Erythroblast (primary cell): ENCODE measurements around the gene WDFY2.
"Not testable (repeated sequence)": the region's sequence is repeated elsewhere in the genome, so short reads cannot be mapped to it uniquely, and the experiment has no call there.

Source experiments
- DNase-seq, 2 experiments: peaks; one replicate each; lab custom pipeline; 2025; lab: John Stamatoyannopoulos, UW
- GATA1 ChIP-seq: IDR thresholded peaks from 2 replicates; pipeline ENCODE4 v1.6.1; 2011; ENCODE audit warnings: low read depth, mild to moderate bottlenecking, control low read depth, low read length, moderate library complexity
- POLR2A ChIP-seq: IDR thresholded peaks from 2 replicates; pipeline ENCODE4 v1.6.1; 2011; ENCODE audit warnings: mild to moderate bottlenecking, low read length

Gene WDFY2

DNA sequence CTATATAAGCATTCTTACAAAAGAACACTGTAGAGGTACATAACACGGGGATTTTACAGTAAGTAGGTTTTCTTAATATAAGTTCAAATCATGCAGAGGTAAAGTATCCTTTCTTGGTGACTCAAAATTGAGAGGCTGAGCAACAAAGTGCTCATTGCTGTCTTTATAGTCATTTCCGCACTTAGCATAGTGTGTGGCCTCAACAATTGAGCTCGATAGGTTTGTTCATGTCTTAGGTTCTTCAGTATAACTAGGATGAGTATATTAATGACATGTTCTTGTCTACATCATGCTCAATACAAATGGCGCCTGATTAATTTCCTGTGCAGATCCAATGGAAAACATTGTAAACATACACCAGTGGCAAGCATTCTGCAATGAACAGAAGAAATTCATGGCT lies 1.4 kb downstream of the WDFY2 start:
- peak; percentile 40 to 54 for DNase-seq
- TF ChIP-seq POLR2A (no peak), GATA1 (no peak)

- TF ChIP-seq GATA1 (no peak), POLR2A (no peak)
Observed at GRCh38 chr13:51587372-51587771, 3.1 kb downstream of the WDFY2 start.

GRCh38 chr13:51588406-51588949 lies 4.2 kb downstream of the WDFY2 start:
- peak in 1 of 2 experiments; percentile 16 for DNase-seq
- TF ChIP-seq POLR2A (no peak), GATA1 (no peak)

More at GRCh38 chr13:51587372-51587771, 3.1 kb downstream of the WDFY2 start:
- no peak for DNase-seq

- TF ChIP-seq GATA1 (no peak), POLR2A (no peak)
Observed at GRCh38 chr13:51589793-51590192, 5.5 kb downstream of the WDFY2 start.

DNA sequence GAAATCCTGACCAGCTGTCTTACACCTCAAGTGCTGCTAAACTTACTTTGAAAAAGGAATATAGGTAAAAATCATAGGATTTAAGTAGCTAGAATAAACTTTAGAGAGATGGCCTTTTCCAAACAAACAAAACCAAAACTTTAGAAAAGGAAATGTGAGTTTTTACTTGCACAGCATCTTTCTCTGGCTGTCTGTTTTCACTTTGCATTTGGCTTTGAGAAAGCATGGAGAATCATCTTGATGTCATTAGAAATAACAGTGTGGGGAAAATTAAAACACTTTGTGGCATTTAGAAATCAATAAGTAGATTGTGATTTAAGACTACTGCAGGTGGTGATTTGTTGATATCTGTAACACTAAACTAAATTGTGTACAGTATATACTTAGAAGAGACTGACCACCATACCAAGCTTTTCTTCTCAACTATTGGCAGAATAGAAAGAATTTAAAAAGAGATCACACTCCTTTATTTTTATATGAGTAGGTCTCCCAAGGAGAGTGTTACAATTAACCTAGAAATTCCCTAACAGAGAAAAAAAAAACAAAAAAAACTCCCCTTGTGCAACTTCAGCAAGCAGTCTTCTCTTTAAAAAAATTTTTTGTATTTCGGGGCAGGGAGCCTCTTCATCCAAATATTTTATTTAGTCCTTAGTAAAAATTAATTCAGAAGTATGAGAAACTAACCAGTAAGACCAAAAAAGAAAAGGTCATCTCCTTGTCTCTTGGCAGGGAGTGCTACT lies 6.1 kb downstream of the WDFY2 start:
- TF ChIP-seq GATA1 (no peak), POLR2A (no peak)
- DNase-seq = no peak

More at GRCh38 chr13:51589793-51590192, 5.5 kb downstream of the WDFY2 start:
- no peak for DNase-seq

DNA sequence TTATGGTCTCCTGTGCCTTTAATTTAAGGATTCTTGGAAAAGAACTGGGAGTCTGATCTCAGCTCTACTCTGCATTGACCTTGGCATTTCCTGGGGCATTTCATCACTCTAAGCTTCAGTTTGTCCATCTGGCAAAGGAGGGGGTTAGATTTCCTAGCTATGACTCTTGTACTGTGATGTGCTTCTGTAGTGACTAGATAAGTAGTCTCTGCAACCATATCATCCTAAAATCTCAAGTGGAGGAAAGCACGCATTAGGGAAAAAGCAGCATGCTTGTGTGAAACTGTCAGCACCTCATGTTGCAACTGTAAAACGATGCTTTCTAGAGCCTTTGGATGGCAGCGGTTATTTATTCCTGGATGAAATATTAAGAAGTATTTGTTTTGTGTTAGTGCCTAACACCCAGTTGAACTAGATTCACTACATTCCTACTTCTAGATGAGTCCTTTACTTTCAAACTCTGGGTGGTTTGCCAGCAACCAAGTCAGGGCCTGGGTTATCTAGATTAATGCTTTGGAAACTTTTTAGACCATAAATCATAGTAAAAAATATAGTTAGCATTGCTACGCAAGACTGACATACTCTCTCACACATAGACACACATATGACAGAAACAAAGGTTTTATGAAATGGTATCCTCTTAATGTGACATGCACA lies 6.8 kb downstream of the WDFY2 start:
- DNase-seq = peak; percentile 88 to 91
- peak; percentile 43 for TF ChIP-seq GATA1
- peak; percentile 31 for TF ChIP-seq POLR2A

GRCh38 chr13:51591938-51592337 lies 7.7 kb downstream of the WDFY2 start:
- DNase-seq = not testable (repeated sequence)

- DNase-seq = peak; percentile 17 to 62
- no peak for TF ChIP-seq GATA1
- no peak for TF ChIP-seq POLR2A
Observed at GRCh38 chr13:51594432-51594831, 10.2 kb downstream of the WDFY2 start.

DNA sequence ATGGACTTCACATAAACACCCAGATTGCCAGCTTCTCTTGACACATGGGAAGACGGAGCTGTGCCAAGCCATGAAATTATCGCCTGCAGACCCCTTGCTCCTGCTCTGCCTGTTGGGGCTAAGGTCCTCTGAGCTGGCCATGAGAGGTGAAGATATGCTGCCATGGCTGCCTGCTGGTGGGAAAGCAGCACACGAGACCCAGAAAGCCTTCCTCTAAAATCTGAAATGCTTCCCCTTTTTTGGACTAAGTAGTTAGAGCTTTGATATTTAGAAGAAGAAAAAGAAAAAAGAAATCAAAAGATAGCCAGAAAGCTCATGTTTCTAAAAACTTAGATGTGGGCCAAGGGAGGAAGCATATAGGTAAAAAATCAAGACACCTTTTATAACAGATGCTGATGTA lies 11.2 kb downstream of the WDFY2 start:
- no peak for DNase-seq
- no peak for TF ChIP-seq POLR2A
- TF ChIP-seq GATA1 = no peak

DNA sequence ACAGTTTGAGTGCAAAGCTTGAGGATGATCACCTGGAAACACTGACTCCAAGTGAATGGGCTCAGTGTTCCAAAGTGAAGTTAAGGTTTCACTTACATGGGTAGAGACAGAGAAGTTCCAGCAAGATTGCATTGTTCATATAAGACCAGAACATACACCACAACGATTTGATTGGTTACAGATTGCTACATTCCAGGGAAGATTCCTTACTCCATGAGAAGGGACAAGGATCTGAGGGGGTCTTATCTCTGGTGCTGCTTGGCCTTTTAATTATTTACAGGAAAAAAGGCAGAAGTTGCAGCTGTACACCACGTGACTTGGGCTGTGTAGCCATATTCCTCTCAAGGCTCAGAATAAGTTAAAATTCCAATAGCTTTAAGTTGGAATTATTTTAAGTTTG lies 12.3 kb downstream of the WDFY2 start:
- DNase-seq = no peak
- no peak for TF ChIP-seq GATA1
- TF ChIP-seq POLR2A = no peak

GRCh38 chr13:51599444-51600176 lies 15.3 kb downstream of the WDFY2 start:
- TF ChIP-seq POLR2A = no peak
- no peak for TF ChIP-seq GATA1
- DNase-seq = peak in 1 of 2 experiments; percentile 18

DNA sequence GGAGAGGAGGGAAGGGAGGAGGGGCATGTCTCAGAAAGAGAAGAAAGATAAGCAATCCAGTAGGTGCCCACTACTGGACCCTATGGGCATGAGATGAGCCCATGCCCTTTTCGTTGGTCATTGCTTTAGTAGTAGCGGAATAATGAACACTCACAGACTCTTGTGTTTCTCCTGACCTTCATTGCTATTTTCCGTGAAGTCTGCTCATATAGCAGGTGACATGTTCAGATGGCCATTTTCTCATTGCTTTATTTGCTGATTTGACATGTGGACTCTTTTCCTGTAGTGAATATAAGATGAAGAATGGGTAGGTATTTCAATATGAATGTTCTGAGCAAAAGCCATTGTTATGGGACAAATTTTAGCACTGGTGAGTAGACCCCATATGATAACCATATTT lies 16.4 kb downstream of the WDFY2 start:
- no peak for TF ChIP-seq GATA1
- TF ChIP-seq POLR2A = no peak
- DNase-seq = no peak
